Colonic mucosa (tissue), 4 donors: ENCODE measurements around the gene PLSCR2. TPM values are rescaled to one million over a fixed set of nuclear protein-coding genes. Genes with fewer than 3 reads are reported as not detected.

Experiments used
- DNase-seq: peaks from one replicate; pipeline ENCODE4 v3.0.0-alpha.2; 2020
- H3K27ac ChIP-seq: fragments of 200-600 bp; one replicate; pipeline ENCODE4 v1.8.0; 2021
- H3K27me3 ChIP-seq: fragments of 200-600 bp; one replicate; pipeline ENCODE4 v1.8.0; 2021
- H3K36me3 ChIP-seq: fragments of 200-600 bp; one replicate; pipeline ENCODE4 v1.8.0; 2021
- H3K4me1 ChIP-seq: fragments of 200-600 bp; one replicate; pipeline ENCODE4 v1.8.0; 2021; ENCODE audit warnings: mild to moderate bottlenecking
- H3K4me3 ChIP-seq: fragments of 200-600 bp; one replicate; pipeline ENCODE4 v1.8.0; 2021
- H3K9ac ChIP-seq, 2 donors: one replicate each; pipeline ENCODE4 v1.7.0; 2013; ENCODE audit warnings: control low read depth in 2 of 2, low read depth in 2 of 2, low read length in 2 of 2
- H3K9me3 ChIP-seq: fragments of 200-600 bp; one replicate; pipeline ENCODE4 v1.8.0; 2021
- CTCF ChIP-seq: fragments of 200-600 bp; IDR thresholded peaks from one replicate; pipeline ENCODE4 v1.8.0; 2022; ENCODE audit warnings: antibody characterized with exemption, mild to moderate bottlenecking
- intact Hi-C: fragments of 100-400 bp; cut with DNase I; formaldehyde crosslinking; loops from one replicate; pipeline ENCODE4 v1.14.1; 2022
- total RNA-seq, 2 donors: library from RNA; stranded (reverse); fragmentation: NEBNext Ultra II Directional in 1 of 2; extraction: Animal tissue kit (Norgen Biotek cat#: 25700) in 1 of 2; gene quantifications; one replicate each; pipeline ENCODE4 v1.2.1, GENCODE V29; 2021
- donor health status: healthy.
- donor health status: DM: no; HTN: no; CAD: no.
- donor health status: DM: no; HTN: no; CAD: no.

PLSCR2 gene
- total RNA-seq, 2 donors from 2014 or later, result 0.90 to 0.94 TPM

GRCh38 chr3:146407956-146408355, 61.4 kb downstream of the PLSCR2 start:
- H3K9me3 ChIP-seq, result no peaks in the 10 kb centered on the region
- TF ChIP-seq CTCF, result no peak
- no peak overlapping the region for H3K27ac ChIP-seq
- no peak overlapping the region for H3K4me3 ChIP-seq
- H3K36me3 ChIP-seq, result no peaks in the 10 kb centered on the region
- DNase-seq, result no peak
- no peaks in the 10 kb centered on the region for H3K4me1 ChIP-seq
- H3K9ac ChIP-seq, result no peak overlapping the region
- intact Hi-C loops, result no loop called here
- no peaks in the 10 kb centered on the region for H3K27me3 ChIP-seq

- H3K9ac ChIP-seq, result no peak overlapping the region
- H3K9me3 ChIP-seq, result no peaks in the 10 kb centered on the region
- no peaks in the 10 kb centered on the region for H3K36me3 ChIP-seq
- H3K27ac ChIP-seq, result no peak overlapping the region
- no peak for DNase-seq
- no peaks in the 10 kb centered on the region for H3K27me3 ChIP-seq
- TF ChIP-seq CTCF, result no peak
- H3K4me3 ChIP-seq, result no peak overlapping the region
- no peaks in the 10 kb centered on the region for H3K4me1 ChIP-seq
- intact Hi-C loops, result no loop called here
Measured at GRCh38 chr3:146404436-146404835, 64.9 kb downstream of the PLSCR2 start.

- no peaks in the 10 kb centered on the region for H3K27me3 ChIP-seq
- no peak overlapping the region for H3K4me3 ChIP-seq
- H3K36me3 ChIP-seq, result no peaks in the 10 kb centered on the region
- no peaks in the 10 kb centered on the region for H3K9me3 ChIP-seq
- no peak overlapping the region for H3K9ac ChIP-seq
- H3K4me1 ChIP-seq, result no peaks in the 10 kb centered on the region
- H3K27ac ChIP-seq, result no peak overlapping the region
- intact Hi-C loops, result no loop called here
- no peak for DNase-seq
- no peak for TF ChIP-seq CTCF
Measured at GRCh38 chr3:146403792-146404191, 65.6 kb downstream of the PLSCR2 start.

GRCh38 chr3:146396792-146397191, 72.6 kb downstream of the PLSCR2 start:
- Histone ChIP-seq H3K36me3 (no peaks in the 10 kb centered on the region), H3K9ac (no peak overlapping the region), H3K27ac (no peak overlapping the region), H3K4me3 (no peak overlapping the region), H3K9me3 (no peaks in the 10 kb centered on the region), H3K27me3 (no peaks in the 10 kb centered on the region), H3K4me1 (no peaks in the 10 kb centered on the region)
- TF ChIP-seq CTCF, result no peak
- DNase-seq, result no peak
- intact Hi-C loops, result no loop called here

- Histone ChIP-seq H3K9me3 (no peaks in the 10 kb centered on the region), H3K9ac (no peak overlapping the region), H3K36me3 (no peaks in the 10 kb centered on the region), H3K4me1 (no peaks in the 10 kb centered on the region), H3K4me3 (no peak overlapping the region), H3K27ac (no peak overlapping the region), H3K27me3 (no peaks in the 10 kb centered on the region)
- intact Hi-C loops, result no loop called here
- DNase-seq, result no peak
- TF ChIP-seq CTCF, result no peak
Measured at GRCh38 chr3:146395164-146395563, 74.2 kb downstream of the PLSCR2 start.

GRCh38 chr3:146390957-146391356, 78.4 kb downstream of the PLSCR2 start:
- Histone ChIP-seq H3K9me3 (no peaks in the 10 kb centered on the region), H3K27ac (no peak overlapping the region), H3K4me1 (no peaks in the 10 kb centered on the region), H3K27me3 (no peaks in the 10 kb centered on the region), H3K4me3 (no peak overlapping the region), H3K9ac (no peak overlapping the region), H3K36me3 (no peaks in the 10 kb centered on the region)
- DNase-seq, result peak; percentile 31
- TF ChIP-seq CTCF, result no peak
- intact Hi-C loops, result no loop called here
